GM23338 (cell line): Measurements from ENCODE around the gene SND1.
"Not testable (repeated sequence)": the region's sequence is repeated elsewhere in the genome, so short reads cannot be mapped to it uniquely, and the experiment has no call there.

ENCODE experiments used
- CREB1 ChIP-seq: fragments of 250-450 bp; sonication (Bioruptor Pico); IDR thresholded peaks from 2 replicates; pipeline ENCODE4 v1.5.0; 2020; ENCODE audit warnings: low read depth, mild to moderate bottlenecking, moderate library complexity
- CTCF ChIP-seq, 2 experiments: fragments of 200-600 bp in 1 of 2; sonication (generic) in 1 of 2; conservative IDR thresholded peaks; 2 replicates each; pipeline versions ENCODE4 v1.5.1 to v1.6.1; 2016 to 2017; ENCODE audit warnings: antibody characterized with exemption in 2 of 2, low read depth in 2 of 2, mild to moderate bottlenecking in 2 of 2, moderate library complexity in 1 of 2
- ETS1 ChIP-seq: IDR thresholded peaks from 2 replicates; pipeline ENCODE4 v1.6.1; 2016; ENCODE audit warnings: antibody characterized with exemption
- EZH2 ChIP-seq: fragments of 200-600 bp; sonication (generic); IDR thresholded peaks from one replicate; pipeline ENCODE4 v1.8.0; 2017; ENCODE audit warnings: antibody characterized with exemption, mild to moderate bottlenecking, low read depth; ENCODE audit not compliant: unreplicated experiment
- EZH2phosphoT487 ChIP-seq: fragments of 200-600 bp; sonication (generic); IDR thresholded peaks from one replicate; pipeline ENCODE4 v1.8.1; 2018; ENCODE audit warnings: antibody characterized with exemption; ENCODE audit not compliant: unreplicated experiment
- JUNB ChIP-seq: IDR thresholded peaks from one replicate; pipeline ENCODE4 v1.6.1; 2016; ENCODE audit warnings: antibody characterized with exemption; ENCODE audit not compliant: unreplicated experiment
- NANOG ChIP-seq: IDR thresholded peaks from 2 replicates; pipeline ENCODE4 v1.6.1; 2016; ENCODE audit warnings: antibody characterized with exemption, borderline replicate concordance
- POLR2AphosphoS5 ChIP-seq: IDR thresholded peaks from 2 replicates; pipeline ENCODE4 v1.6.1; 2016; ENCODE audit warnings: antibody characterized with exemption, low read depth
- REST ChIP-seq: IDR thresholded peaks from one replicate; pipeline ENCODE4 v1.6.1; 2018; ENCODE audit warnings: antibody characterized with exemption; ENCODE audit not compliant: unreplicated experiment
- ZNF114 ChIP-seq: fragments of 250-450 bp; sonication (Bioruptor Pico); IDR thresholded peaks from 2 replicates; pipeline ENCODE4 v1.5.0; 2020; ENCODE audit warnings: mild to moderate bottlenecking, moderate library complexity

- not testable (repeated sequence) for TF ChIP-seq CTCF (conservative IDR thresholded peaks at IDR 0.05; ENCODE audit: low read depth in 2 of 2); ETS1; CREB1 (CRISPR knock-in tag); ZNF114 (CRISPR knock-in tag); JUNB; EZH2; EZH2phosphoT487; REST; POLR2AphosphoS5; NANOG
These were observed 250.8 kb downstream of the SND1 start for GRCh38 chr7:127902753-127903152.
